Spleen (tissue), 11 donors: ENCODE results near the gene SUPT6H. TPM values are rescaled to one million over a fixed set of nuclear protein-coding genes. Genes with fewer than 3 reads are reported as not detected.
A peak's percentile ranks its signal among the peaks of the same experiment; 100 is the strongest.

Experiments used
- DNase-seq: peaks from one replicate; pipeline ENCODE4 v3.0.0-alpha.2; 2020
- H3K27ac ChIP-seq, 8 donors: fragments of 200-600 bp; sonication (generic) in 7 of 8; 1 replicate in 4 of 8; 2 replicates in 4 of 8; pipeline versions ENCODE4 v1.5.0 to v1.8.0; 2016 to 2021; ENCODE audit warnings: inconsistent platforms in 4 of 8, mild to moderate bottlenecking in 4 of 8, moderate library complexity in 1 of 8
- H3K27me3 ChIP-seq, 7 donors: fragments of 200-600 bp; sonication (generic) in 6 of 7; replicated peaks in 1 of 7; 1 replicate in 4 of 7; 2 replicates in 3 of 7; pipeline versions ENCODE4 v1.5.0 to v1.8.0; 2016 to 2021; ENCODE audit warnings: inconsistent platforms in 3 of 7, mild to moderate bottlenecking in 1 of 7
- H3K36me3 ChIP-seq, 6 donors: fragments of 200-600 bp; sonication (generic) in 5 of 6; 1 replicate in 4 of 6; 2 replicates in 2 of 6; pipeline versions ENCODE4 v1.5.0 to v1.8.0; 2016 to 2021; ENCODE audit warnings: inconsistent platforms in 2 of 6
- H3K4me1 ChIP-seq, 6 donors: fragments of 200-600 bp; sonication (generic) in 5 of 6; 1 replicate in 3 of 6; 2 replicates in 3 of 6; pipeline versions ENCODE4 v1.5.0 to v1.8.0; 2016 to 2021; ENCODE audit warnings: inconsistent platforms in 3 of 6
- H3K4me3 ChIP-seq, 8 donors: fragments of 200-600 bp; sonication (generic) in 7 of 8; 1 replicate in 4 of 8; 2 replicates in 4 of 8; pipeline versions ENCODE4 v1.5.0 to v1.8.0; 2016 to 2021; ENCODE audit warnings: inconsistent platforms in 4 of 8, mild to moderate bottlenecking in 4 of 8, moderate library complexity in 2 of 8
- H3K9me3 ChIP-seq, 8 donors: fragments of 200-600 bp; sonication (generic) in 7 of 8; 1 replicate in 4 of 8; 2 replicates in 4 of 8; pipeline versions ENCODE4 v1.5.0 to v1.8.0; 2016 to 2021; ENCODE audit warnings: inconsistent platforms in 4 of 8
- CTCF ChIP-seq, 11 experiments: fragments of 200-600 bp in 7 of 11; fragments of 450-650 bp in 4 of 11; sonication (generic) in 4 of 11; IDR thresholded peaks in 8 of 11; conservative IDR thresholded peaks in 3 of 11; 1 replicate in 7 of 11; 2 replicates in 4 of 11; pipeline versions ENCODE4 v1.4.0 to v1.8.0; 2016 to 2021; ENCODE audit warnings: antibody characterized with exemption in 11 of 11, inconsistent platforms in 4 of 11, mild to moderate bottlenecking in 1 of 11
- POLR2A ChIP-seq, 3 donors: fragments of 450-650 bp; IDR thresholded peaks; one replicate each; pipeline ENCODE4 v1.5.1; 2017; ENCODE audit warnings: antibody characterized with exemption in 3 of 3, mild to moderate bottlenecking in 1 of 3
- POLR2AphosphoS5 ChIP-seq, 3 donors: sonication (generic); formaldehyde crosslinking; IDR thresholded peaks; one replicate each; pipeline ENCODE4 v1.5.1; 2017; ENCODE audit warnings: antibody characterized with exemption in 3 of 3
- WGBS, 5 donors: extraction: QIAGEN DNeasy Blood & Tissue Kit in 3 of 5; methylation state at CpG; one replicate each; pipeline versions ENCODE4 v1.1.5 to v1.1.7; 2013 to 2018; 5-methylcytosine and 5-hydroxymethylcytosine counted together
- intact Hi-C: fragments of 100-400 bp; cut with DNase I; formaldehyde crosslinking; loops from one replicate; pipeline ENCODE4 v1.15.0; 2023; ENCODE audit warnings: low total_unique reads
- polyA plus RNA-seq, 3 donors: library from polyadenylated mRNA; stranded (reverse); fragments of 200-250 nt; gene quantifications; one replicate each; pipeline ENCODE4 v1.2.1, GENCODE V29; 2013
- small RNA-seq, 4 donors: library from RNA; depleted of rRNA; stranded (forward); fragments of <200 nt; gene quantifications; one replicate each; pipeline ENCODE3, GENCODE V24; 2016
- total RNA-seq, 7 donors: library from RNA; depleted of rRNA in 3 of 7; stranded (reverse); fragments of >200 nt in 3 of 7; fragmentation: NEBNext Ultra II Directional in 4 of 7; extraction: Animal tissue kit (Norgen Biotek cat#: 25700) in 4 of 7; gene quantifications; one replicate each; pipeline versions ENCODE4 v1.1.0 to v1.2.1, GENCODE V29; 2016 to 2021
- donor health status: healthy with polysubstance abuse.
- donor health status: DM: no; HTN: no; CAD: no; lungs with moderate emphysema.
- donor health status: DM: no; HTN: no; CAD: no.
- donor health status: Bipolar disorder and iron deficiency.
- donor health status: healthy.
- donor health status: DM: no; HTN: no; CAD: no.
- donor health status: DM: yes; HTN: yes; CAD: no.

SUPT6H gene
- total and polyA plus RNA-seq, 10 donors: 11.6 to 91.2 (median 71.9) TPM

- TF ChIP-seq CTCF (IDR thresholded peaks at IDR 0.05 in 8 of 11, conservative IDR thresholded peaks at IDR 0.05 in 3 of 11): peak; percentile 98 to 100 (median 99)
- TF ChIP-seq POLR2A (IDR thresholded peaks at IDR 0.05): no peak
- peak; percentile 73 to 89 (median 83) for TF ChIP-seq POLR2AphosphoS5 (IDR thresholded peaks at IDR 0.05)
- intact Hi-C loops: loop anchor here (2.0 kb wide), 1 partner anchor 24 kb away; the partner anchor contains the start of gene TLCD1
- Histone ChIP-seq H3K27ac (peak overlapping the region in 5 of 8 donors; percentile 33 to 96 (median 94)), H3K4me1 (peaks cover 31 to 60% (median 42%) of the 10 kb centered on the region in 6 donors), H3K9me3 (no peaks in the 10 kb centered on the region), H3K4me3 (no peak overlapping the region), H3K36me3 (peaks cover 0 to 49% (median 25%) of the 10 kb centered on the region in 6 donors), H3K27me3 (peaks cover 0 to 3% (median 0%) of the 10 kb centered on the region in 7 donors)
- 43 to 66% (median 47%) methylated on average over 14 to 20 of the region's 20 CpGs for WGBS, 5 donors
- peak; percentile 96 for DNase-seq
Observed at GRCh38 chr17:28750178-28751047, 88.4 kb downstream of the SUPT6H start.

- H3K27ac ChIP-seq: no peak overlapping the region
- intact Hi-C loops: loop anchor here (2.0 kb wide), 1 partner anchor 25 kb away; the partner anchor contains the start of gene TLCD1
- H3K36me3 ChIP-seq: peaks cover 0 to 57% (median 25%) of the 10 kb centered on the region in 6 donors
- H3K27me3 ChIP-seq: no peaks in the 10 kb centered on the region
- WGBS, 5 donors: 92 to 96% (median 96%) methylated on average over 8 to 10 of the region's 10 CpGs
- DNase-seq: peak; percentile 28
- no peak for TF ChIP-seq POLR2AphosphoS5 (IDR thresholded peaks at IDR 0.05)
- TF ChIP-seq POLR2A (IDR thresholded peaks at IDR 0.05): no peak
- TF ChIP-seq CTCF (IDR thresholded peaks at IDR 0.05 in 8 of 11, conservative IDR thresholded peaks at IDR 0.05 in 3 of 11): no peak
- H3K4me3 ChIP-seq: no peak overlapping the region
- no peaks in the 10 kb centered on the region for H3K9me3 ChIP-seq
- peaks cover 18 to 46% (median 29%) of the 10 kb centered on the region in 6 donors for H3K4me1 ChIP-seq
Observed at GRCh38 chr17:28751600-28752366, 89.8 kb downstream of the SUPT6H start.

Small RNA genes within 50 kb of the gene (small RNA-seq; reads per million reads assigned to genes)
- 0 reads per million in 4 donors for gene SNORD42A
- 0 to 0.17 (median 0) reads per million in 4 donors for gene SNORD42B
- gene SNORD4A: 0 reads per million in 4 donors
- gene SNORD4B: 0 reads per million in 4 donors

Other genes with a start within 250 kb of the SUPT6H start
- not detected for gene SLC13A2, start 188.6 kb upstream of the SUPT6H start, total RNA-seq
- gene SLC13A2, start 188.6 kb upstream of the SUPT6H start, polyA plus RNA-seq: under 1 TPM in 1 of 3 donors, not detected in 2; 0.03 TPM
- gene FOXN1, start 155.9 kb upstream of the SUPT6H start, total RNA-seq: not detected
- gene FOXN1, start 155.9 kb upstream of the SUPT6H start, polyA plus RNA-seq: not detected
- 10 to 100 TPM; 41.5 to 76.0 (median 65.7) TPM for gene UNC119, start 109.6 kb upstream of the SUPT6H start, total RNA-seq
- gene UNC119, start 109.6 kb upstream of the SUPT6H start, polyA plus RNA-seq: 10 to 100 TPM; 52.9 to 68.6 (median 59.1) TPM
- 10 to 100 TPM; 43.7 to 77.6 (median 56.4) TPM for gene PIGS, start 90.7 kb upstream of the SUPT6H start, total RNA-seq
- gene PIGS, start 90.7 kb upstream of the SUPT6H start, polyA plus RNA-seq: 10 to 100 TPM; 13.3 to 21.4 (median 17.6) TPM
- 10 to 100 TPM; 18.1 to 64.4 (median 40.3) TPM for gene ALDOC, start 85.3 kb upstream of the SUPT6H start, total RNA-seq
- 10 to 100 TPM; 16.9 to 24.8 (median 19.1) TPM for gene ALDOC, start 85.3 kb upstream of the SUPT6H start, polyA plus RNA-seq
- 10 to 100 TPM in 5 of 7 donors, 1 to 10 TPM in 2; 6.2 to 19.7 (median 14.3) TPM for gene SPAG5, start 63.2 kb upstream of the SUPT6H start, total RNA-seq
- 10 to 100 TPM in 2 of 3 donors, 1 to 10 TPM in 1; 9.6 to 18.0 (median 14.9) TPM for gene SPAG5, start 63.2 kb upstream of the SUPT6H start, polyA plus RNA-seq
- 10 to 100 TPM; 11.6 to 30.9 (median 19.3) TPM for gene RSKR, start 48.0 kb upstream of the SUPT6H start, total RNA-seq
- gene RSKR, start 48.0 kb upstream of the SUPT6H start, polyA plus RNA-seq: 1 to 10 TPM; 2.1 to 4.5 (median 2.8) TPM
- 100 to 1,000 TPM; 143 to 193 (median 149) TPM for gene BLTP2, start 17.0 kb upstream of the SUPT6H start, total RNA-seq
- 10 to 100 TPM; 11.8 to 25.2 (median 14.6) TPM for gene BLTP2, start 17.0 kb upstream of the SUPT6H start, polyA plus RNA-seq
- 10 to 100 TPM; 43.1 to 54.5 (median 48.7) TPM for gene SDF2, start 299 bp upstream of the SUPT6H start, total RNA-seq
- 10 to 100 TPM; 28.7 to 38.3 (median 35.2) TPM for gene SDF2, start 299 bp upstream of the SUPT6H start, polyA plus RNA-seq
- 1 to 10 TPM; 4.3 to 8.5 (median 6.6) TPM for gene PROCA1, start 49.7 kb downstream of the SUPT6H start, total RNA-seq
- 10 to 100 TPM in 2 of 3 donors, 1 to 10 TPM in 1; 6.0 to 14.5 (median 12.8) TPM for gene PROCA1, start 49.7 kb downstream of the SUPT6H start, polyA plus RNA-seq
- 100 to 1,000 TPM in 1 of 7 donors, 10 to 100 TPM in 6; 31.4 to 111 (median 49.4) TPM for gene RAB34, start 55.7 kb downstream of the SUPT6H start, total RNA-seq
- gene RAB34, start 55.7 kb downstream of the SUPT6H start, polyA plus RNA-seq: 10 to 100 TPM; 45.6 to 59.5 (median 56.6) TPM
- gene RPL23A, start 57.8 kb downstream of the SUPT6H start, total RNA-seq: 1,000 to 10,000 TPM in 4 of 7 donors, 100 to 1,000 TPM in 3; 571 to 2,010 (median 1,472) TPM
- gene RPL23A, start 57.8 kb downstream of the SUPT6H start, polyA plus RNA-seq: 1,000 to 10,000 TPM; 2,562 to 3,144 (median 3,044) TPM
- 1 to 10 TPM in 5 of 7 donors, under 1 TPM in 1, not detected in 1; 0.97 to 2.6 (median 2.0) TPM for gene TLCD1, start 64.0 kb downstream of the SUPT6H start, total RNA-seq
- 1 to 10 TPM; 2.3 to 3.5 (median 2.4) TPM for gene TLCD1, start 64.0 kb downstream of the SUPT6H start, polyA plus RNA-seq
- gene NEK8, start 66.6 kb downstream of the SUPT6H start, total RNA-seq: 10 to 100 TPM in 6 of 7 donors, 1 to 10 TPM in 1; 8.9 to 17.6 (median 12.8) TPM
- gene NEK8, start 66.6 kb downstream of the SUPT6H start, polyA plus RNA-seq: 10 to 100 TPM in 1 of 3 donors, 1 to 10 TPM in 2; 7.3 to 14.3 (median 7.7) TPM
- 10 to 100 TPM; 19.8 to 75.5 (median 32.7) TPM for gene TRAF4, start 81.8 kb downstream of the SUPT6H start, total RNA-seq
- gene TRAF4, start 81.8 kb downstream of the SUPT6H start, polyA plus RNA-seq: 10 to 100 TPM; 24.8 to 38.1 (median 35.6) TPM
- 10 to 100 TPM; 11.6 to 23.6 (median 17.5) TPM for gene FAM222B, start 180.6 kb downstream of the SUPT6H start, total RNA-seq
- gene FAM222B, start 180.6 kb downstream of the SUPT6H start, polyA plus RNA-seq: 1 to 10 TPM; 2.9 to 5.3 (median 3.0) TPM
- gene ERAL1, start 192.8 kb downstream of the SUPT6H start, total RNA-seq: 10 to 100 TPM; 28.4 to 51.9 (median 38.8) TPM
- 10 to 100 TPM; 31.2 to 39.7 (median 38.6) TPM for gene ERAL1, start 192.8 kb downstream of the SUPT6H start, polyA plus RNA-seq
- 100 to 1,000 TPM; 133 to 259 (median 202) TPM for gene FLOT2, start 235.5 kb downstream of the SUPT6H start, total RNA-seq
- gene FLOT2, start 235.5 kb downstream of the SUPT6H start, polyA plus RNA-seq: 100 to 1,000 TPM in 1 of 3 donors, 10 to 100 TPM in 2; 80.8 to 119 (median 92.8) TPM
- 10 to 100 TPM; 14.7 to 51.2 (median 21.2) TPM for gene DHRS13, start 240.9 kb downstream of the SUPT6H start, total RNA-seq
- gene DHRS13, start 240.9 kb downstream of the SUPT6H start, polyA plus RNA-seq: 10 to 100 TPM; 12.2 to 12.6 (median 12.6) TPM